GM19240 (cell line): ENCODE data around the gene HOXA1.

Source experiments
- DNase-seq: peaks from one replicate; pipeline ENCODE4 v3.0.0; 2011; ENCODE audit warnings: low spot score; ENCODE audit not compliant: insufficient read length

The HOXA1 gene

DNA sequence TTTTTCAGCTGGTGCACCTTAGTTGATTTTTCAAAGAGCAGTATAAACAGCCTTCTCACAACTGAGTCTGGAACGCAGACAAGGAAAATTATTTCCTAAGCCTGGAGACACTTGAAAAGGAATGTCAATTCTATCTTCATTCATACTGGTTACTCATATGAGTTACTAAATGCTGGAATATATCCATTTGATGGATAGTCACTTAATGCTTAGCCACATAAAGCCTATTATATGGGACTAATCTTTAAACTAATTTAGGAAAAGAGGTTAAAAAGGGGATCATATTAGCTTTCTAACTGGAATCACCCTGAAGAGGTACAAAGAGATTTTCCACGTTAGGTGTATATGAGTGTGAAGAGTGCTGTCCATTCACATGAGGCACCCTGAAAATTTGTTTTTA lies 36.4 kb upstream of the HOXA1 start:
- DNase-seq, result no peak

DNA sequence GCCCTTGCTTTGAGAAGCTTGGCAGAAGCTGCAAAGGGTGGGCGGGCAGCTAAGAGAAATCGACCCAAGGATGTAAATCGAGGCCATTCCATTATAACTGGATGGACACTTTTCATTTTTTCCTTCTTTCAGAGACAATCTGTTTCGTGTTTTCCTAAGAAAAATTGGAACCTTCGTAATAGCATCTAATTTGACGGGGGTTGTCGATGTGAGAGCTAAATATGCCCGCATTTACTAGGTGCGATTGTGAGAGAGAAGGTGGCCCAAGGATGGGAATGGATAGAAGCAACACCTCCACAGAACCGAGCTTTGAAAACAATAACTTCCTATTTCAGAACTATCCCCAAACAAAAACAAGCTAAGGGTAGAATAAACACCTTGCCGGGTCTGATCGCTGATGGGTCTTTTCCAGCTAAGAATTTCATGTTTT lies 35.6 kb upstream of the HOXA1 start:
- DNase-seq, result no peak

DNA sequence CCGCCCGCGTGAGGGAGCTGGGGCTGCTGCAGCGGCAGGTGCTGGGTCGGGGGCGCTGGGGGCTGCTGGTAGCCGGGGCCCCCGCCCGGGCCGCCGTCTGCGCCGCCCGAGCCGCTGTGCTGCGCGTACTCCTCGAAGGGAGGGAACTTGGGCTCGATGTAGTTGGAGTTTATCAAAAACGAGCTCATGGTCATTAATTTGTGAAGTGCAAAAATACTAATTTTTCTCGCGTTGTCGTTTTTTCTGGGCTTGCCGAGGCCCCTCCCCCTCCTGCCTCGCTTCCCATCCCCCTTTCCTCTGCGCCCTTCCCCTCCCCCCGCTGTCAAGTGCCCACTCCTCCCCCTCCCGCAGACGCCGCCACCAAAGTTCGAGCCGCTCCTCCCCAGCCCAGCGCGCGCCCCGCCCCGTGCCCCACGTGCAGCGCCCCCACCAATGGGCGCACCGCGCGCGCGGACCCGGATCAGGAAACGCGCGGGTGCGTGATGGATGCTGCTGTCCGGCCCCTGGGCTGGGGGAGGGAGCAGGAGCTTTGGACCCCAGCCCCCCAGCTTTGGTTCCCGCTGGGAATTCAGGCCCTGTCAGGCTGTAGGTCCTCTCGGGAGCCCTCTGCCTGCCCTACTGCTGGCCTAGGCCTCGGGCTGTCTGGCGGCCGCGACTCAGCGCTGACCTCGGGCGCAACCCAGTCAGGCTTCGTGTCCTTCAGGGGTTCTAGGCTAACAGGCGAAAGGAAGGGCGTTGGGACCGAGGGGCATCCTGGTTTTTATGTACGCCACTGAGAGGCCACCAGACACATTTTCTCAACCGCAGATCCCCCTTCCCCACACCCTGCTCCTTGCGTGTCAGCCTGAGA lies 35.0 kb upstream of the HOXA1 start, which contains the start of gene HOXA4:
Gene HOXA4, minus strand, starts transcription at position 218 of the 850 bp plus-strand sequence. Its CDS starts 24 bp downstream, at position 194.
- no peak for DNase-seq

DNA sequence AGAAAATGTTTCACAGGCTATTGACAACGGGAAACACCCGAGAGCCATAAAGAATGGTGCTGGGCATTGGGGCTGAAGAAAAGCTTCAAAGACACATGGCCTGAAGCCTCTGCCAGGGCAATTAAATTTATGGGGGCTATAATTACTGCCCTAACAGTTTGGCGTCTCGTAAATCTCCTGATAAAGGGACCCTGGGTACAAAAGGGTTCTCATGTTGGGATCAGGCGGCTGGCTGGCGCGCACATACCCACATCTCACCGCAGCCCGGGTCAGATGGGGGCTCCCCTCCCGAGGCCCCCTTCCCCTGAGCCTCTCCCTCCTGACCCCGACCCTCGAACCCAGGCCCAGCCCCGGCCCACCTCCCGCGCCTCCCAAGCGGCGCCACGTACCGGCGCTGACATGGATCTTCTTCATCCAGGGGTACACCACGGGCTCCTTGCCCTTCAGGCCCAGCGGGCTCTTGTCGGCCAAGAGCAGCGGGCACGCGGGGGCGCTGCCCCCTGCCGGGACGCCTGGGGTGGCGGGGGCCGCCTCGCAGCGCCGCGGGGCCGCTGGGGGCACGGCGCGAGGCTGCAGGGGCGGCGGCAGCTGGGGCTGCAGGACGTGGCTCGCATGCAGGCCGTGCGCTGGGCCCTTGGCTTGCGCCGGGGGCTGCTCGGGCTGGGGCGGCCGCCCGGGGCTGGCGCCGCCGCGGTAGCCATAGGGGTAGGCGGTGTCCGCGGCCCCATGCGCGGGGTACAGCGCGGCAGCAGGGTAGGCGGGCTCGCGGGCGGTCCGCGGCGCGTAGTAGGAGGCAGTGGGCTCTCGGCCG lies 34.1 kb upstream of the HOXA1 start:
- no peak for DNase-seq

DNA sequence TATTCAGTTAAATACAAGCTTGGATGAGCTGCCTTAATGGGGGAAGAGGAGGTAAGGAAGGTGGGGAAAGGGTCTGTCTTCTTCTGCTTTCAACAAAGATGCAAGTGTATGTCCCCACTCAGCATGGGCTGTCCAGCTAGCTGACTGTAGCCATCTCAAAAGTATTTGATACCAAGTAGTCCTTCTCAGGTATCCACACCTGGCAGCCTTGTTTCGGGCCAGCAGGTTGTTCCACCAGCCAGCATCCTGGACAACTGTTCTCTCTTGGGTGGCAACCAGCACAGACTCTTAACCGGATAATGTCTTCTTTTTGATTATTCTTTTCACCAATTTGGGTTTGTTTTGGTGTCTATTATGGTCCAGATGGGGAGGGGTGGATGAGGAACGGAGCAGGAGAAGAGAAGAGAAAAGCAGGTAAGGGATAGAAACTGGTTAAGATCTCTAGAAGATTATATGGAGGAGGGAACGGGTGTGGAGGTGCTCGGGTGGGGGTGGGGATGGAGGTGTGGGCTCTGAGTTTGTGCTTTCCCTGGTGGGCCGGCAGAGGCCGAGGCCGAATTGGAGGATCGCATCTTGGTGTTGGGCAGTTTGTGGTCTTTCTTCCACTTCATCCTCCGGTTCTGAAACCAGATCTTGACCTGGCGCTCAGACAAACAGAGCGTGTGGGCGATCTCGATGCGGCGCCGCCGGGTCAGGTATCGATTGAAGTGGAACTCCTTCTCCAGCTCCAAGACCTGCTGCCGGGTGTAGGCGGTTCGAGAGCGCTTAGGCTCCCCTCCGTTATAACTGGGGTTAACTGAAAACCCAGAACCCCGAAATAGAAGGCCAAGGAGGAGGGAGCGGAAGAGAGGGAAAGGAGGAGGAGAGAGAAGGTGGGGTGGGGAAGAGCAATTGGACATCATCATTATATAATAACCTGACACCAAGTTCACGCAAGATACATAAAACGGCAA lies 33.3 kb upstream of the HOXA1 start:
- no peak for DNase-seq

DNA sequence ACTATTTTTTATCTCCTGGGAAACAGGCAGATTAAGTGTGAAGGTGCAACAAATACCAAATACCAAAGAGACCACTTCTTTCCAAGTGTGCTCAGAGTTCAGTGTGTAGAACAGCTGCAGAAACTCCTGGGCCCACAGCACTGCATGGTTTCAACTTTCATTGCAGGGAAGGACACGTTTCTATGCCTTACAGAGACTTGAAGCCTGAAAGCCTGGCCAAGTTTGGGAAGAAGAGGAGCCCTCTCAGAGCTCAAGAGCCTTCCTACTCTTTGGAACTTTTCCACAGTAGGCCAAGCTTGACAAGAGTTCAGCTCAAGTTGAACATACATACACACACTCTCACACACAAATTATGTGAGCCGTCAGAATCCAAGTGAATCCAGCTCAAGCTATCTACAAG lies 32.2 kb upstream of the HOXA1 start:
- no peak for DNase-seq

DNA sequence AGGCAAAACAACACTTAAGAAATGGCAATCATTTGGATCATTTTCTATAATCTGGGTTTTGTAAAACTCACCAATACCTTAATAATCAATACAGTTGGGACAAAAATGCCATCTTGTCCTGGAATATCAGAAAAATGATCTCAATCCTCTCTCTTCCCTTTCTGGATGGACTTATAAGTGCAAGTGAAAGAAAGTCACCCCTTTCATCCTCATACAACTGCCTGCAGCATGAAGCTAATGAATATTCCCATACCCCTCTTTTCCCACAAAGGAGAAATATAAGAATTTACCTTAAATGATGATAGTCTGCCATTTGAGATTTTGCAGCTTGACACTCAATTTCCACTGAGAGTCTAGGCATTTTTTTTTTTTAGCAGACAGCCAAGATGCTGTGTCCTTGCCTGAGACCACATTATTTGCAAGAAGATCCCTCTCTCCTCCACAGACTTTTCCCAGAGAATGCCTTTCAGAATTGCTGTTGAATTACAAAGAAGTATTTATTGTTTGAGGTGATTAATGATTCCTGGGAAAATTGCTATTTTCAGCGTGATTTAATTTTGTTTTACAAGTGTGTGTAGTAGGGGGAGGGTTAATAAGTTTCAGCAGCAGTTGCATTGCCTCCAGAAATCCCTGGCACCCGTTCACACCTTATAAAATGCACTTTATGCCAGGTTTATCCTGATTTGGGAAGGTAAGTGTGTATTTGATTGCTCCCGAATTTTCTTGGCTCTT lies 31.0 kb upstream of the HOXA1 start:
- no peak for DNase-seq

DNA sequence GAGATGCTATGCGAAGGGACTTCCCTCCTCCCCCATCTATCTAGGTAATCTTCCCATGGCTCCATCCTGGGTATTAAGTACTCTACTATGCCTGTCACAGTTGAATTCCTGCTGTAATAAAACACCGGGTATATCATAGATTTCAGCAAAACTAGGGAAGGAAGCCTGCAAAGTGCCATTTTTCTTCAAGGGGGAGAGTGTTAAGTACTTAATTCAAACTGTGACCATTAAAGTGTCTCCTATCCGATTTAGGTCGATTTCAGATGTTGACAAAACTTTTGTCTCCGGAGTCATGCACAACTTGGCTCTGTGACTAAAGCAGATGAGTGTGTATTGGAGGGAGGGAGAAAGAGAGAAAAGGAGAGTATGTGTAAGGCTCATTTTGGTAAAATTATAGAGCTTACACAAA lies 30.2 kb upstream of the HOXA1 start:
- DNase-seq, result no peak

DNA sequence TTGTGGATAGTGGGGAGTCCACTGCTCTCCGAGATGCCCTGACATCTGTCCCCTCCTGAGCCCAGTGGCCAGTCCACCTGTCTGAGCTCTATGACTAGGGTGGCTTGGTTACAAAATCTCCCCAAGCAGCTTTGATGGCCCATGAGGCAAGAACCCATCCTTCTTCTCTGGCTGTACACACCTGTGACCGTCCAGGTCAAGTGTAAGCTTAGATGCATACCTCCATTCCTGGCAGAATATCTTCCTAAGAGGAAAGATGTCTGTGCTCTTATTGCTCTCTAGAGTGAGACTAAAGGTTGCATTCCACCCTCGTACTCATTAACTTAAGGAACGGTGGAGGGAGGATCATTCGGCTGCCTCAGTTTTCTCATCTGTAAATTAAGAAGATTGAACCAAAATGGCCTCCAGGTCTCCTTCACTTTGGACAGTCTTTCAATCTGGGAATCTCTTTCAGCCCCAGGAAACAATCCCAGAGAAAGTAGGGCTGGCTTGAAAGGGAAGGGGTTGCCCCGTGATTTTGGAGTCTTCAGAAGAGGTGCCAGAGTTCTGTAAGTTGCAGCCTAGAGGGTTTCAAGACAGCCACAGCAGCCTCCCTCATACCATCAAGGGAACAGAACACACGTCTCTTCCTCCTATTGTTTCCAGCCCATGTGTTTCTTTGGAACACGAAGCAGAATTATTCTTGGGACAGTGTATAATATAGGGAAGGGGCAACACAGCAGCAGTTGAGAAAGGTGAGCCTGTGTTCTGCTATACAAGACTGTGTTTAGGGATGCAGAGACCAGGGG lies 29.3 kb upstream of the HOXA1 start:
- no peak for DNase-seq

DNA sequence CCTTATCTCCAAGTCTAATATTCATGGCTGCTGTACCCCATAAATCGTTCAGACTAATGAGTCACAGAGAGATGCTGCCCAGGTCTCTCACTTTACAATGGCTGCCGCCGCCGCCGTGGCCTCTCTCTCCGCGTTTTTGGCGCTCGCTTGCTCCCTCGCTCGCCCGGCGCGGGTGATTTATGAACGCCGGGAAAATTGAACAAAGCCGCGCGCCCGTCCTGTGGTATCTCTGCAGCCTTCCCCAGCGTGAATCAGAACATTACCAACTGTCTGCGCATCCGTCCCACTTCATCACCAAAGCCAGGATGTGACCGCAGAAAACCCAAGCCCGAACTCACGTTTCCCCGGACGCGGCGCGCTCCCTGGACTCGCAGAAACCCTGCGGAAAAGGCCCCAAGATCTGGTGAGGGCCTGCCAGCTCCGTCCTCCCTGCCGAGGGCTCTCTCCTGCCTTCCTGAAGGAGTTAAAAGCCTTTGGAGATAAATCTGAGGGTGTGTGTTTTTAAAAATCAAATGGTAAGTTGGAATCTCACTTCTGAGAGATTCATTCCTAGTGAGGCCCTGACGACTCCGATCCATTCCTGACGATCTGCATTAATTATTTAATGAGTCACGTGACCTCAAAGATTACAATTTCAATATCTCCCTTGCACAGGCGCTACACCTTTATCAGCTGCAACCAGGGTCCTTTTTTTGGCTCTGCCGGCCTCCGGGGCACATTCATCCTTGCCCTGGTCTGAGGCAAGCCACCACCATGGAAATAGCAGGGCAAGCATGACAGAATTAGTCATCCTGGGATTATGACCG lies 28.5 kb upstream of the HOXA1 start:
- DNase-seq, result no peak

DNA sequence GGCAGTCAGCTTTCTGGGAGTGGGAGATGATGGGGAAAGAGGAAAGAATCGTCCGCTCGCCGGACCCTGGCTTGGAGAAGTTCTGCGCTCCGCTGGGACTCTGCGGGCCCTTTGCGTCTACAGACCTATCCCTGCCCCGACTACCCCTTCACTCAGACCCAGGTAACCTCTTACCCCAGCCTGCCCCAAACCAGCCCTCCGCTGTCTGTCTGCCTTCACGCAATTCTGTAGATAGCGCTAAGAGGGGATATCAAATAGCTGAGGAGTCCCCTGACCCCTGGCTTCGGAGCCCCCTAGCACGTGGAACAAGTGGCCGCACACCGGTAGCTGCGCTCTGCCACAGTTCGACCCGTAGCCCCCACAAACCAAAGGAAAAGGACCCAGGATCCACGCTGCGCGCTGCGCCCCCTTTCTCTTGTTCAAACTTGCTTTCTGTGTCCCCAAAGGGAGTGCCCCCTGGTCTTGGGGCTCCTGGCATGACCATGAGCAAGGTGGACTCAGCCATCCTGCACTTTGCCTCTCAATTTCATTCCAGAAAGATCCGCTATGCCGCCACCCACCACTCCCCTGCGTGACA lies 27.8 kb upstream of the HOXA1 start:
- no peak for DNase-seq

DNA sequence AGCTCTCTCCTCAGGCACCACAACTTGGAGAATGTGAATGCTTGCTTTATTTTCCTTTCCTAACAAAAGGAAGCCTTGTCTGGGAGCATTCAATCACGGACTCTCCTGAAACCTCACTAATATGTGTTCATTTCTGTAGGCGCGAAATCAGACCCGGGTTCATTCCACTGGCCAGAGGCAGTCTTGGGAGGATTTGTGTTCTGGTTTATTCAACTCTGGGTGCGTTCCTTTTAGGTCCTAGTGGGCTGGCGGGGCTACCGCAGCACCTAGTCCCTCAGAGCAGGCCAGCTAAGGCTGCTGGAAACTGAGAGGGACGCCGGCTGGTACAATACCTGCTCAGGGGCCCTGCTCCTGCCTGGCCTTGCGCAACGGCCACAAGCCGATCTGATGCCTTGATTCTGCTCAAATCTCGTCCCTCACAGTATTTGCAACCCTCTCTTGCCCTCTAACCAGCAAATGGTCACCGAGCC lies 27.2 kb upstream of the HOXA1 start:
- no peak for DNase-seq

DNA sequence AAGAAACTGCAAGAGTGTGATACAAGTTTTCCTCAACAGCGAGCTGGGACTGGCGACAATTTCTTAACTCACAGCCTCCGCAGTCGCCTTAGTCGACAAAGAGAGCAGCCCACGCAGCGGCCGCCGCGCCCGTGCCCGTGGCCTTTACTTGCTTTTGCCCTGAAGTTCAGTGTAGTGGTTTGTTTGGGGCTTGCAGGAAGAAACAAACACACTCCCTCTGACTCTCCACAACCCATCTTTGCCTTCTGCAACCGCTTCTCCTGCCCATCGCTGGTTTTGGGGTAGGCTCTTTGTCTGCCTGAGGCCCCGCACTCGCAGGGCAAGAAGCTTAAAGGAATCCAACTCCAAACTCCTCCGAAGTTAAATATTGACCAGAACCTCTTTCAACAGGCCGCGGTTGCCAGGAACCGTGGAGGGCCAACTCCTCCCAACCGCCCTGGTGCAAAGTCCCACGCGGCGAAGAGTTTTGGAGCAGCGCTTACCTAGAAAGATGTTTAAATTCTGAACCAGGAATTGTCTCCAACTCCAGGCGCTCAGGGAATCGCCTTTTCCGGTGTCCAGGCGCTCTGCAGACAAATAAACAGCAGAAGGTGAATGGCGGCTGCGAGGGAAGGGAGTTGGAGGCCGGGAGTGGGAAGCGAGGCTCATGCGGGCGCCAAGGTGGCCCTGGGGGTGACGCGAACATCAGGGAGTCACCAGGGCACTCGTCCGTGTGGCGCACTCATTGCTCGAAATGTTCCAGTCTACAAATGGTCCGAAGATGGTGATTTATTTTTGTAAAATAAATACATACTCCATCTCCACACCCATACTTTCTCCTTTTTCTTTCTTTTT lies 26.5 kb upstream of the HOXA1 start:
- DNase-seq, result no peak

DNA sequence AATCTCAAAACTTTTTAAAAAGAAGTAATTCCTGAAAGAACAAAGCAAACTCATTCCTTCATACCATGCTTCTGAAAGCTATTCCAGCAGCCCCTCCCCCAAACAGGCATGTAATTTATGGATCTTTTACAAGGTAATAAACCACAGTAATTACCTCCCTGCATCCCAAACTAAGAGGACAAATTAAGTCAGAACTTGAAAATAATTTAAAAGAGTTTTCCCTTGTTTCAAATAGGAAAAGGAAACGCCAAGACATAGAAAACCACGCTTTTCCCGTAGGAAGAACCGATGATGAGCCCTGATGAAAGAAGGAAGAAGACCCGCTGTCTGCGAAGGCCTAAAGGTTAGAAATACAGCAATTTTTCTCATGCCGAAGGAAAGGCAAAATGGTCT lies 25.9 kb upstream of the HOXA1 start:
- no peak for DNase-seq

DNA sequence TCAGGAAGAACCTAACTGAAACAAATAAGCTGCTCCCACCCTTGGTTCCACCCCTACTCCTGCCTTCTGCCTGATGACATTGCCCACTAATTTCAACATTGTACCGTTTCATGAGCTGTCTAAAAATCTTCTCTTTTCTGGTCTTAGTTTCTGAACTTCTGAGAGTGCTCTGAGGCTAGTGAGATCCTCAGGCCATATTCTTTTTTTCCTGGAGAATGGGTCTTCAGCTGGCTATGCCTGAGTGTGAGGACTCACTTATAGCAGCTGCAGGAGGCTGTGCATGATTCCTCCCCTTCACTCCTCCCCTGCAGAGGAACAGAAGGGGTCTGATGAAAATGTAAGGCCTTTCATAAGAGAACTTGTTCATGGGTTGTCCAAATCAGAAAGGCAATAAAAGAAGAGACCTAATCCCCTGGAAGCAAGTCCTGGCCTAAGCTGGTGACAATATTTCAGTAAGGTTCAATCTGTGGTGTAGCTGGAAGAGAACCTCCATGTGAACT lies 23.7 kb upstream of the HOXA1 start:
- DNase-seq, result no peak

DNA sequence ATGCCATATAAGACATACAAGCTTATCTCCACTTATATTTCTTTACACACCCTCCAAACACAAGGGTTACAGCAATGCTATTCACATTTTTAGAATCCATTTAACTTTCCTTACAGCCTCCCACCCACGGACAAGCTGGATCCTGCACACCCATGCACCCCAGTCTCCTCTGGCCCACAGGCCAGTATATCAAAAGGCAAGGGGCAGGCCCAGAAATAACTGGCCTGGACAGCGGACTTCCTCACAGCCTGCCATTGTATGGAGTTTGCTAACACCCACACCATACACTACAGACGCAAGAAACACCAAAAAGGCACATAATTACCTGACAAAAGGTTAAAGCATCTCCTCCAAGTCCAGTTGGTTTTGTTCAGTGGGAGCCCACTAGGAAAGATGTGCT lies 22.8 kb upstream of the HOXA1 start:
- DNase-seq, result no peak

DNA sequence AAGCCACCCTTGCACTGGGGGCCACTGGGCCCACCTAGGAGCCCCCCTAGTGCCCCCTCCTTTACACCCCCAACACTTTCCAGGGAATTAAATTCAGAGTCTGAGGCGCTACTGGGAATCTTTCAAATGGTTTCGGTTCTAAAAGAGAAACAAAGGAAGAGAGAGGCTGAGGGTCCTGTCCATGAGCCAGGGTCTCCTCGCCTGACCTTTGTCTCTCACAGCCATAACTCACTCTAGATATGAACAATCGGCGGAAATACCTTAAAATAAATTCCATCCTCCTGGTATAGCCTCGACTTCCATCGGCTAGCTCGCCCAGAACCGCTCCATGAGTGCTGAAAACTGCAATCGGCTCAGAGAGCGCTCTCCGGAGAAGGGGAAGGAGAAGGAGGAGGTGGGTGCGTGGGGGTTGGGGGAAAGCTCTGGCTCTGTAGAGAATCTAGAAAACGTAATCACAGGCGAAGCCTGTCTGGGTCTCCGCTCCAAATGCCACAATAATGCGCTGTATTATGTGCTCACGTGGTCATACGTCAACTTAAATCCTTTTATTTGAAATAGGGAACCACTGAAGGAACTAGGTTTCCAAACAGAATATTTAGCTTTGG lies 22.2 kb upstream of the HOXA1 start:
- DNase-seq, result no peak
